K562 (cell line): ENCODE data around the gene PSMB8. TPM values are rescaled to one million over a fixed set of nuclear protein-coding genes. Genes with fewer than 3 reads are reported as not detected.

Source experiments
- CBFA2T2 ChIP-seq: fragments of 450-650 bp; conservative IDR thresholded peaks from 2 replicates; pipeline ENCODE4 v1.6.1; 2017; ENCODE audit warnings: mild to moderate bottlenecking
- CLOCK ChIP-seq: fragments of 250-450 bp; sonication (Bioruptor Pico); IDR thresholded peaks from 2 replicates; pipeline ENCODE4 v1.4.0; 2020; ENCODE audit warnings: mild to moderate bottlenecking, moderate library complexity, borderline replicate concordance
- CTBP1 ChIP-seq: fragments of 450-650 bp; IDR thresholded peaks from 2 replicates; pipeline ENCODE4 v1.6.1; 2016; ENCODE audit warnings: borderline replicate concordance
- E2F8 ChIP-seq: fragments of 450-650 bp; IDR thresholded peaks from 2 replicates; pipeline ENCODE4 v1.7.1; 2018; ENCODE audit warnings: mild to moderate bottlenecking, low read depth; ENCODE audit not compliant: partially characterized antibody
- FOXO4 ChIP-seq: fragments of 450-650 bp; formaldehyde crosslinking; IDR thresholded peaks from 2 replicates; pipeline ENCODE4 v1.4.0; 2020; ENCODE audit warnings: mild to moderate bottlenecking, moderate library complexity
- IRF2 ChIP-seq: sonication (generic); formaldehyde crosslinking; IDR thresholded peaks from 2 replicates; pipeline ENCODE4 v1.8.1; 2022; ENCODE audit warnings: mild to moderate bottlenecking, missing genetic modification reagents
- MAZ ChIP-seq, 2 experiments: fragments of 450-650 bp in 1 of 2; sonication (generic) in 1 of 2; formaldehyde crosslinking; IDR thresholded peaks in 1 of 2; conservative IDR thresholded peaks in 1 of 2; 2 replicates each; pipeline versions ENCODE4 v1.4.0 to v1.5.0; 2020; ENCODE audit warnings: mild to moderate bottlenecking in 1 of 2, missing genetic modification reagents in 1 of 2
- MCM7 ChIP-seq, 2 experiments: fragments of 450-650 bp; IDR thresholded peaks; 2 replicates each; pipeline ENCODE4 v1.6.1; 2016 to 2018
- OTX1 ChIP-seq: fragments of 450-650 bp; formaldehyde crosslinking; IDR thresholded peaks from 2 replicates; pipeline ENCODE4 v1.4.0; 2022; ENCODE audit warnings: mild to moderate bottlenecking
- ZBTB33 ChIP-seq: sonication (generic); formaldehyde crosslinking; IDR thresholded peaks from 2 replicates; pipeline ENCODE4 v1.8.1; 2023; ENCODE audit warnings: mild to moderate bottlenecking, missing genetic modification reagents
- ZNF398 ChIP-seq: fragments of 250-450 bp; sonication (Bioruptor Pico); IDR thresholded peaks from 2 replicates; pipeline ENCODE4 v1.8.0; 2021; ENCODE audit warnings: moderate library complexity, mild to moderate bottlenecking, inconsistent platforms
- polyA plus RNA-seq, 8 experiments: library from polyadenylated mRNA; depleted of rRNA in 4 of 8; stranded (reverse) in 5 of 8; unstranded in 3 of 8; fragments of >200 nt; fragmentation: Nextera tagmentation in 2 of 8; fragmentation: Illumina TruSeq in 1 of 8; extraction: Ambion mirVana in 2 of 8; extraction: Trizol in 1 of 8; gene quantifications; 2 replicates each; pipeline versions ENCODE4 v1.2.1 to v1.2.3, GENCODE V29; 2011 to 2014; ENCODE audit warnings: inconsistent platforms in 1 of 8, missing spikeins in 1 of 8
- total RNA-seq, 7 experiments: library from RNA; depleted of rRNA in 6 of 7; stranded (reverse); fragments of >200 nt in 6 of 7; fragmentation: Illumina TruSeq in 2 of 7; extraction: Trizol in 2 of 7; gene quantifications; 2 replicates each; pipeline versions ENCODE4 v1.2.1 to v1.2.3, GENCODE V29; 2011 to 2021; ENCODE audit warnings: low replicate concordance in 1 of 7

Gene PSMB8
- total and polyA plus RNA-seq, 9 of the 15 experiments (the other 6 are each of a cell fraction or from before 2014, with no cell fraction given), result 0.71 to 4.0 (median 2.4) TPM

GRCh38 chr6:32843979-32844838, at the start of gene PSMB8 (continued):
- TF ChIP-seq E2F8 (no peak), CLOCK (CRISPR knock-in tag) (no peak), FOXO4 (CRISPR knock-in tag) (no peak), CBFA2T2 (no peak), IRF2 (peak; percentile 71; the same call in 1 of the 2 replicates), MCM7 (IDR thresholded peaks at IDR 0.05) (no peak), ZBTB33 (CRISPR knock-in tag) (peak; percentile 94; the same call in 1 of the 2 replicates), MAZ (CRISPR knock-in tag; conservative IDR thresholded peaks at IDR 0.05 in 1 of 2, IDR thresholded peaks at IDR 0.05 in 1 of 2) (peak in 1 of 2 experiments; percentile 41; a peak in 1 of 4 replicates), CTBP1 (peak; percentile 48; the same call in 1 of the 2 replicates), ZNF398 (no peak), OTX1 (CRISPR knock-in tag) (no peak)
